HEK293 (cell line): ENCODE measurements around the gene MLLT11.

Source experiments
- CTCF ChIA-PET: fragments of 350-600 bp; formaldehyde crosslinking; extraction: SDS; loops from one replicate; lab custom pipeline; 2021; ENCODE audit warnings: antibody characterized with exemption; lab: Yijun Ruan, JAX
- POLR2A ChIA-PET: fragments of 300-600 bp; formaldehyde crosslinking; extraction: SDS; loops from one replicate; lab custom pipeline; 2020; ENCODE audit warnings: antibody characterized with exemption, inconsistent platforms; lab: Yijun Ruan, JAX
- H3K27ac ChIP-seq: fragments of 200-500 bp; sonication (Bioruptor generic); 2 replicates; pipeline ENCODE4 v1.5.1; 2014; ENCODE audit warnings: low read depth, low read length, control low read depth, inconsistent platforms; ENCODE audit errors: extremely low read depth
- H3K36me3 ChIP-seq, 2 experiments: fragments of 200-500 bp in 1 of 2; sonication (Bioruptor generic) in 1 of 2; 1 replicate in 1 of 2; 2 replicates in 1 of 2; pipeline ENCODE4 v1.5.1; 2014 to 2017; ENCODE audit warnings: inconsistent platforms in 2 of 2, low read length in 2 of 2; ENCODE audit not compliant: control insufficient read depth in 2 of 2, insufficient read depth in 1 of 2
- H3K4me1 ChIP-seq: fragments of 200-500 bp; sonication (Bioruptor generic); 2 replicates; pipeline ENCODE4 v1.5.1; 2014; ENCODE audit warnings: mild to moderate bottlenecking, low read length, inconsistent platforms; ENCODE audit not compliant: control insufficient read depth, insufficient read depth
- H3K4me3 ChIP-seq: 2 replicates; pipeline ENCODE4 v1.5.1; 2011; ENCODE audit warnings: low read depth, mild to moderate bottlenecking, control low read depth, low read length, moderate library complexity
- H3K9me3 ChIP-seq: fragments of 200-500 bp; sonication (Bioruptor generic); 2 replicates; pipeline ENCODE4 v1.5.1; 2014; ENCODE audit warnings: low read depth, low read length, inconsistent platforms; ENCODE audit not compliant: control insufficient read depth, insufficient read depth
- BCL11A ChIP-seq: fragments of 450-650 bp; formaldehyde crosslinking; IDR thresholded peaks from 2 replicates; pipeline ENCODE4 v1.5.1; 2016; ENCODE audit warnings: low read depth, missing biosample characterization, missing genetic modification characterization
- MZF1 ChIP-seq: fragments of 450-650 bp; formaldehyde crosslinking; IDR thresholded peaks from 2 replicates; pipeline ENCODE4 v1.5.1; 2017; ENCODE audit warnings: missing biosample characterization, missing genetic modification characterization, borderline replicate concordance
- SCRT1 ChIP-seq: fragments of 450-650 bp; formaldehyde crosslinking; IDR thresholded peaks from 2 replicates; pipeline ENCODE4 v1.5.1; 2016; ENCODE audit warnings: missing biosample characterization, missing genetic modification characterization, borderline replicate concordance
- SCRT2 ChIP-seq: fragments of 450-650 bp; formaldehyde crosslinking; IDR thresholded peaks from 2 replicates; pipeline ENCODE4 v1.5.1; 2016; ENCODE audit warnings: missing biosample characterization, missing genetic modification characterization
- ZFP3 ChIP-seq: fragments of 450-650 bp; formaldehyde crosslinking; IDR thresholded peaks from 2 replicates; pipeline ENCODE4 v1.5.1; 2016; ENCODE audit warnings: low read depth, missing biosample characterization, missing genetic modification characterization
- ZNF121 ChIP-seq: fragments of 450-650 bp; formaldehyde crosslinking; IDR thresholded peaks from 2 replicates; pipeline ENCODE4 v1.5.1; 2016; ENCODE audit warnings: missing biosample characterization, missing genetic modification characterization
- ZNF211 ChIP-seq: fragments of 450-650 bp; formaldehyde crosslinking; IDR thresholded peaks from 2 replicates; pipeline ENCODE4 v1.5.1; 2016; ENCODE audit warnings: low read depth, missing biosample characterization, missing genetic modification characterization
- ZNF433 ChIP-seq: fragments of 450-650 bp; formaldehyde crosslinking; IDR thresholded peaks from 2 replicates; pipeline ENCODE4 v1.5.1; 2016; ENCODE audit warnings: missing biosample characterization, missing genetic modification characterization, low read depth
- ZNF768 ChIP-seq: fragments of 450-650 bp; formaldehyde crosslinking; IDR thresholded peaks from 2 replicates; pipeline ENCODE4 v1.5.1; 2018; ENCODE audit warnings: missing biosample characterization, mild to moderate bottlenecking, missing genetic modification characterization
- TF ChIP-seq, protein P1 (sequence below): IDR thresholded peaks from 2 replicates; pipeline ENCODE4 v1.6.1; 2011; ENCODE audit warnings: mild to moderate bottlenecking, low read depth, low read length, borderline replicate concordance
- TF ChIP-seq, protein P2 (sequence below): fragments of 450-650 bp; formaldehyde crosslinking; IDR thresholded peaks from 2 replicates; pipeline ENCODE4 v1.5.1; 2016; ENCODE audit warnings: missing biosample characterization, missing genetic modification characterization
- TF ChIP-seq, protein P3 (sequence below): fragments of 450-650 bp; IDR thresholded peaks from 2 replicates; pipeline ENCODE4 v1.5.1; 2018; ENCODE audit warnings: missing biosample characterization, mild to moderate bottlenecking, missing genetic modification characterization
- TF ChIP-seq, protein P4 (sequence below): fragments of 450-650 bp; formaldehyde crosslinking; IDR thresholded peaks from 2 replicates; pipeline ENCODE4 v1.5.1; 2016; ENCODE audit warnings: missing biosample characterization, missing genetic modification characterization
- TF ChIP-seq, protein P5 (sequence below): fragments of 450-650 bp; formaldehyde crosslinking; IDR thresholded peaks from 2 replicates; pipeline ENCODE4 v1.5.1; 2016; ENCODE audit warnings: missing biosample characterization, missing genetic modification characterization

Gene MLLT11

DNA sequence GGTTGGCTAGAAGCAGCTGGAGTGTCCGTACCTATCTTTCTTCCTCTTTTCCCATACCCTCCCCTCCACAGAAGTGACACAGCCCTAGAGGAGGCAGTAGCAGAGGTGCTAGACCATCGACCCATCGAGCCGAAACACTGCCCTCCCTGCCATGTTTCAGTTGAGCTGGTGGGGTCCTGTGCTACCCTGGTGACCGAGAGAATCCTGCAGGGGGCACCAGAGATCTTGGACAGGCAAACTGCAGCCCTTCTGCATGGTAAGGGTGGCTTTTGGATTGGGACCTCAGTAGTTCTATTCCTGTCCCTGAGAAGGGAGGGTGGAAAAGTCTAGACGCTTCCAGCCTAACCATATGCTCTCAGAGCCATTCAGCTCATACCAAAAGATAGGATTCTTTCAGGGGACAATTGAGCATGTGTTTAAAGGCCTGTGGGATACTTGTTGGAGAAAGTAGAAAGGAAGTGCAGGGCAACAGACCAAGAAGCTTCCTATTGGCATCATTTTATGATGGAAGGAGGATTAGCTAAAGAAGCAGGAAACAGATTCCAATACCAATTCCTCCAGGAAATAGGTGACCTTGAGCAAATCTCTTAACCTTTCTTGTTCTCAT is 35.6 kb upstream of the MLLT11 start (continued):
- TF ChIP-seq, protein P1, sequence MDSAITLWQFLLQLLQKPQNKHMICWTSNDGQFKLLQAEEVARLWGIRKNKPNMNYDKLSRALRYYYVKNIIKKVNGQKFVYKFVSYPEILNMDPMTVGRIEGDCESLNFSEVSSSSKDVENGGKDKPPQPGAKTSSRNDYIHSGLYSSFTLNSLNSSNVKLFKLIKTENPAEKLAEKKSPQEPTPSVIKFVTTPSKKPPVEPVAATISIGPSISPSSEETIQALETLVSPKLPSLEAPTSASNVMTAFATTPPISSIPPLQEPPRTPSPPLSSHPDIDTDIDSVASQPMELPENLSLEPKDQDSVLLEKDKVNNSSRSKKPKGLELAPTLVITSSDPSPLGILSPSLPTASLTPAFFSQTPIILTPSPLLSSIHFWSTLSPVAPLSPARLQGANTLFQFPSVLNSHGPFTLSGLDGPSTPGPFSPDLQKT, result no peak
- TF ChIP-seq, protein P2, sequence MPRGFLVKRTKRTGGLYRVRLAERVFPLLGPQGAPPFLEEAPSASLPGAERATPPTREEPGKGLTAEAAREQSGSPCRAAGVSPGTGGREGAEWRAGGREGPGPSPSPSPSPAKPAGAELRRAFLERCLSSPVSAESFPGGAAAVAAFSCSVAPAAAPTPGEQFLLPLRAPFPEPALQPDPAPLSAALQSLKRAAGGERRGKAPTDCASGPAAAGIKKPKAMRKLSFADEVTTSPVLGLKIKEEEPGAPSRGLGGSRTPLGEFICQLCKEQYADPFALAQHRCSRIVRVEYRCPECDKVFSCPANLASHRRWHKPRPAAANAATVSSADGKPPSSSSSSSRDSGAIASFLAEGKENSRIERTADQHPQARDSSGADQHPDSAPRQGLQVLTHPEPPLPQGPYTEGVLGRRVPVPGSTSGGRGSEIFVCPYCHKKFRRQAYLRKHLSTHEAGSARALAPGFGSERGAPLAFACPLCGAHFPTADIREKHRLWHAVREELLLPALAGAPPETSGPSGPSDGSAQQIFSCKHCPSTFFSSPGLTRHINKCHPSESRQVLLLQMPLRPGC (tag by site-specific recombination), result no peak
- TF ChIP-seq ZNF211 (tag by site-specific recombination), result no peak

DNA sequence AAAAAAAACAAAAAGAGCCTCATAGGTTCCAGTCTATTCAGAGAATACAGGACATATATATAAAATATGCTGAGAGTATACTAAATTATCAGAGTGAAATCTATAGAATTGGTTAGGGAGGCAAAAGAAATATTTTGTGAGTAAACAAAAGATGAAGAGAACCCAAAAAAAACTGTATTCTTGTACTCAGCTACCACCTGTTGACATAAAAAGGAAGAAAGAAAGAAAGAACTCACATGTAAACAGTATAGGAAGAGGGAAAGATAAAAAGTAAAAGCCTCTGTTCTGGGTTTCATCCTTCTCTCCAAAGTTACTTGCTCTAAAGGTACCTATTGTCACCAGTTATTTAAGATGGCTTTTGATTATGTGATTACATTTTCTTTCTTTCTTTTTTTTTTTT is 33.7 kb upstream of the MLLT11 start:
- ChIA-PET POLR2A (interaction anchor here (1.0 kb wide), 1 partner anchor 21 kb away, joined by 3 read pairs; the partner anchor contains the start of gene C1orf56), CTCF (interaction anchor here (0.6 to 1.6 kb wide), 2 partner anchors 33 to 39 kb away, joined by 3 to 4 read pairs; no protein-coding TSS in a partner anchor)
- H3K27ac ChIP-seq, result no peak overlapping the region
- H3K4me1 ChIP-seq, result no peaks in the 10 kb centered on the region
- H3K36me3 ChIP-seq, result peaks cover 54 to 69% of the 10 kb centered on the region in 2 experiments
- TF ChIP-seq ZNF433 (no peak), SCRT2 (tag by site-specific recombination) (peak; percentile 66; the same call in 1 of the 2 replicates), SCRT1 (tag by site-specific recombination) (peak; percentile 50; the same call in 1 of the 2 replicates)
- TF ChIP-seq, protein P2 (tag by site-specific recombination), result no peak
- H3K9me3 ChIP-seq, result no peaks in the 10 kb centered on the region
- H3K4me3 ChIP-seq, result no peak overlapping the region

DNA sequence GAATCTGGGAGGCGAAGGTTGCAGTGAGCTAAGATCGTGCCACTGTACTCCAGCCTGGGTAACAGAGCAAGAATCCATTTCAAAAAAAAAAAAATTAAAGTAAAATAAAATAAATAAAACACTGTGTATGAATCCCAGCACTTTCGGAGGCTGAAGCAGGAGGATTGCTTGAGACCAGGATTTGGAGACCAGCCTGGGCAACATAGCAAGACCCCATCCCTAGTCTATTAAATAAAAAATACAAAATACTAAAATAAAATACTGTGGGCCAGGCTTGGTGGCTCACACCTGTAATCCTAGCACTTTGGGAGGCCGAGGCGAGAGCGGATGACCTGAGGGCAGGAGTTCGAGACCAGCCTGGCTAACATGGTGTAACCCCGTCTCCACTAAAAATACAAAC is 28.0 kb upstream of the MLLT11 start:
- H3K27ac ChIP-seq, result no peak overlapping the region
- POLR2A ChIA-PET, result no interaction called here
- H3K4me3 ChIP-seq, result no peak overlapping the region
- no peaks in the 10 kb centered on the region for H3K9me3 ChIP-seq
- TF ChIP-seq ZNF121 (tag by site-specific recombination) (peak; percentile 72; the same call in 1 of the 2 replicates), ZNF768 (tag by site-specific recombination) (no peak)
- TF ChIP-seq, protein P3, sequence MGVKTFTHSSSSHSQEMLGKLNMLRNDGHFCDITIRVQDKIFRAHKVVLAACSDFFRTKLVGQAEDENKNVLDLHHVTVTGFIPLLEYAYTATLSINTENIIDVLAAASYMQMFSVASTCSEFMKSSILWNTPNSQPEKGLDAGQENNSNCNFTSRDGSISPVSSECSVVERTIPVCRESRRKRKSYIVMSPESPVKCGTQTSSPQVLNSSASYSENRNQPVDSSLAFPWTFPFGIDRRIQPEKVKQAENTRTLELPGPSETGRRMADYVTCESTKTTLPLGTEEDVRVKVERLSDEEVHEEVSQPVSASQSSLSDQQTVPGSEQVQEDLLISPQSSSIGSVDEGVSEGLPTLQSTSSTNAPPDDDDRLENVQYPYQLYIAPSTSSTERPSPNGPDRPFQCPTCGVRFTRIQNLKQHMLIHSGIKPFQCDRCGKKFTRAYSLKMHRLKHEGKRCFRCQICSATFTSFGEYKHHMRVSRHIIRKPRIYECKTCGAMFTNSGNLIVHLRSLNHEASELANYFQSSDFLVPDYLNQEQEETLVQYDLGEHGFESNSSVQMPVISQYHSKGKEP (tag by site-specific recombination), result no peak
- H3K36me3 ChIP-seq, result peaks cover 45 to 71% of the 10 kb centered on the region in 2 experiments
- H3K4me1 ChIP-seq, result no peaks in the 10 kb centered on the region
- CTCF ChIA-PET, result interaction anchor here (1.0 to 1.7 kb wide), 2 partner anchors 25 to 124 kb away, joined by 3 to 4 read pairs; partner anchors contain the start of genes MINDY1 and TNFAIP8L2

DNA sequence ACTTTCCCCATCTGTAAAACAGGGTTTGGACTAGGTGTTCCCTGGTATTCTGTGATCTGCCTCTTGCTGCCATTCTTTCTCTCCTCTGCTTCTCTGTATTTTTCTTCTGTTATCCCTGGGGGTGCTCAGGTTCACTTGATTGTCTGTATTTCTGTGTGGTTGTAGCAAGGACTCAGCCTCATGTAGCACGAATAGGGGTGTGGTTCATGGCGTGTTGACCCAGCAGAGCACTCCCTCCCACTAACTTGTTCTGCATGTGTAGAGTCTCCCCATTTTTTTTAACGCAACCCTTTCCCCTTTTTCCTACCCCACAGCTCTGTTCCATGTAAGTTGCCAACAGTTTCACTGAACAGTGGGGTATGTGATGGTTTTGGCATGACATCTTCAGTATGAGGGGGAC is 25.0 kb upstream of the MLLT11 start:
- ChIA-PET CTCF (interaction anchor here (0.6 to 1.5 kb wide), 2 partner anchors 11 to 12 kb away, joined by 4 read pairs; no protein-coding TSS in a partner anchor), POLR2A (no interaction called here)
- H3K27ac ChIP-seq, result no peak overlapping the region
- H3K36me3 ChIP-seq, result peaks cover 19 to 43% of the 10 kb centered on the region in 2 experiments
- no peaks in the 10 kb centered on the region for H3K4me1 ChIP-seq
- no peak overlapping the region for H3K4me3 ChIP-seq
- H3K9me3 ChIP-seq, result no peaks in the 10 kb centered on the region
- no peak for TF ChIP-seq BCL11A (tag by site-specific recombination)
- no peak for TF ChIP-seq MZF1 (tag by site-specific recombination)
- TF ChIP-seq, protein P1, result no peak
- TF ChIP-seq, protein P4, sequence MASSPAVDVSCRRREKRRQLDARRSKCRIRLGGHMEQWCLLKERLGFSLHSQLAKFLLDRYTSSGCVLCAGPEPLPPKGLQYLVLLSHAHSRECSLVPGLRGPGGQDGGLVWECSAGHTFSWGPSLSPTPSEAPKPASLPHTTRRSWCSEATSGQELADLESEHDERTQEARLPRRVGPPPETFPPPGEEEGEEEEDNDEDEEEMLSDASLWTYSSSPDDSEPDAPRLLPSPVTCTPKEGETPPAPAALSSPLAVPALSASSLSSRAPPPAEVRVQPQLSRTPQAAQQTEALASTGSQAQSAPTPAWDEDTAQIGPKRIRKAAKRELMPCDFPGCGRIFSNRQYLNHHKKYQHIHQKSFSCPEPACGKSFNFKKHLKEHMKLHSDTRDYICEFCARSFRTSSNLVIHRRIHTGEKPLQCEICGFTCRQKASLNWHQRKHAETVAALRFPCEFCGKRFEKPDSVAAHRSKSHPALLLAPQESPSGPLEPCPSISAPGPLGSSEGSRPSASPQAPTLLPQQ, result no peak
- no peak for TF ChIP-seq ZFP3 (tag by site-specific recombination)
- TF ChIP-seq, protein P5, sequence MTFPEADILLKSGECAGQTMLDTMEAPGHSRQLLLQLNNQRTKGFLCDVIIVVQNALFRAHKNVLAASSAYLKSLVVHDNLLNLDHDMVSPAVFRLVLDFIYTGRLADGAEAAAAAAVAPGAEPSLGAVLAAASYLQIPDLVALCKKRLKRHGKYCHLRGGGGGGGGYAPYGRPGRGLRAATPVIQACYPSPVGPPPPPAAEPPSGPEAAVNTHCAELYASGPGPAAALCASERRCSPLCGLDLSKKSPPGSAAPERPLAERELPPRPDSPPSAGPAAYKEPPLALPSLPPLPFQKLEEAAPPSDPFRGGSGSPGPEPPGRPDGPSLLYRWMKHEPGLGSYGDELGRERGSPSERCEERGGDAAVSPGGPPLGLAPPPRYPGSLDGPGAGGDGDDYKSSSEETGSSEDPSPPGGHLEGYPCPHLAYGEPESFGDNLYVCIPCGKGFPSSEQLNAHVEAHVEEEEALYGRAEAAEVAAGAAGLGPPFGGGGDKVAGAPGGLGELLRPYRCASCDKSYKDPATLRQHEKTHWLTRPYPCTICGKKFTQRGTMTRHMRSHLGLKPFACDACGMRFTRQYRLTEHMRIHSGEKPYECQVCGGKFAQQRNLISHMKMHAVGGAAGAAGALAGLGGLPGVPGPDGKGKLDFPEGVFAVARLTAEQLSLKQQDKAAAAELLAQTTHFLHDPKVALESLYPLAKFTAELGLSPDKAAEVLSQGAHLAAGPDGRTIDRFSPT (tag by site-specific recombination), result no peak
